ENCODE measurements around the gene AKAP11.

The AKAP11 gene

DNA sequence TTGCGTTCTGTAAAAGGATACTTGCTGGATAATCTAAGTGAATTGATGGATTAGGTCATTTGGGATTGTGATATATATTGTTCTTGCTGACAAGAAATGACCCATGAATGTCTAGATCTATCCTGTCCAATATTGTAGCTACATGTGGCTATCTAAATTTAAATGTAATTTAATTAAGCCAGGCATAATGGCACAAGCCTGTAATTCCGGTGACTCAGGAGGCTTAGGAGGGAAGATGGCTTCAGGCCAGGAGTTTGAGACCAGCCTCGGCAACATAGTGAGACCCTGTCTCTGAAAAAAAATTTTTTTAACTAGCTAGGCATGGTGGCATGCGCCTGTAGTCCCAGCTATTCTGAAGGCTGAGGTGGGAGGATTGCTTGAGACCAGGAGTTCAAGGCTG, 39.3 kb upstream of the AKAP11 start:
- FAIRE-seq (no peak), DNase-seq (ENCODE audit: insufficient read length, low spot score) (no peak)
- TF ChIP-seq, protein P1, sequence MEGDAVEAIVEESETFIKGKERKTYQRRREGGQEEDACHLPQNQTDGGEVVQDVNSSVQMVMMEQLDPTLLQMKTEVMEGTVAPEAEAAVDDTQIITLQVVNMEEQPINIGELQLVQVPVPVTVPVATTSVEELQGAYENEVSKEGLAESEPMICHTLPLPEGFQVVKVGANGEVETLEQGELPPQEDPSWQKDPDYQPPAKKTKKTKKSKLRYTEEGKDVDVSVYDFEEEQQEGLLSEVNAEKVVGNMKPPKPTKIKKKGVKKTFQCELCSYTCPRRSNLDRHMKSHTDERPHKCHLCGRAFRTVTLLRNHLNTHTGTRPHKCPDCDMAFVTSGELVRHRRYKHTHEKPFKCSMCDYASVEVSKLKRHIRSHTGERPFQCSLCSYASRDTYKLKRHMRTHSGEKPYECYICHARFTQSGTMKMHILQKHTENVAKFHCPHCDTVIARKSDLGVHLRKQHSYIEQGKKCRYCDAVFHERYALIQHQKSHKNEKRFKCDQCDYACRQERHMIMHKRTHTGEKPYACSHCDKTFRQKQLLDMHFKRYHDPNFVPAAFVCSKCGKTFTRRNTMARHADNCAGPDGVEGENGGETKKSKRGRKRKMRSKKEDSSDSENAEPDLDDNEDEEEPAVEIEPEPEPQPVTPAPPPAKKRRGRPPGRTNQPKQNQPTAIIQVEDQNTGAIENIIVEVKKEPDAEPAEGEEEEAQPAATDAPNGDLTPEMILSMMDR (IDR thresholded peaks at IDR 0.05; ENCODE audit: insufficient read depth, missing control alignments) = no peak

DNA sequence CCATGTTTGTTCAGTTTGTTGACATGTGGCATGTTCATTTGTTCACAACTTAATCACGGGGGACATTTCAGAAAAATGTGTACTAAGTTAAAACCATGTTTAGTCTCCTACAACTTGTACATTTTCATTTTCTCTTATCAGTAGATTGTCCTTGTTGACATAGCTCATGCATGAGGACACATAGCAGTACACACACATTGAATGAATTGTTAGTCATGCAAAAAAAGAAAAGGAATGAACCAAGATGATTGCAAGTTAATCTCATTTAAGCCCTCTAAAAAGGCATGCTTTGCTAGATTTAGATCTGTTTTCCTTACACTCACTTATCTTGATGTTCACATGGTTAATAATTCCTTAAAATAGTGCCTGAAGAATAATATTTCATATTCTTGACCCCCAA, 38.2 kb upstream of the AKAP11 start:
- no peak for DNase-seq (ENCODE audit: insufficient read length, low spot score)
- TF ChIP-seq, protein P1 (IDR thresholded peaks at IDR 0.05; ENCODE audit: insufficient read depth, missing control alignments) = no peak
- no peak for FAIRE-seq

DNA sequence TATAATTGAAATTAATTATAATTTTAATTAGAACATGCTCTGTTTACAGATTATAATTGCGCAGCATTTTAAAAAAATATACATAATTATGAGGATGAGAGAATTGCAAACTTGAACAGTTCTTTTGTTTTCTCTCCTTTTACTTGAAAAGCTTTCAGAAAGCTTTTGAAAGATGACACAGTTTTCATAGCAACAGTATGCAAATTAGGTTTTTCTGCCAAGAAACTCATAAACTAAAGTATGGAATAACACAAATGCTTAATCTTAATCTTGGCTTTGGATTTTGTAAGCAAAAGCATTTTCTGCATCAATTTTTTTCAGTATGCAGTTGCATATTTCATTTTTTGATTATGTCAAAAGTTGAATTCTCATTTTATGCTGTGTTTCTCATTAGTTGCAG, 32.8 kb upstream of the AKAP11 start:
- DNase-seq (ENCODE audit: insufficient read length, low spot score) (no peak), FAIRE-seq (no peak)
- TF ChIP-seq, protein P1 (IDR thresholded peaks at IDR 0.05; ENCODE audit: insufficient read depth, missing control alignments) = no peak

DNA sequence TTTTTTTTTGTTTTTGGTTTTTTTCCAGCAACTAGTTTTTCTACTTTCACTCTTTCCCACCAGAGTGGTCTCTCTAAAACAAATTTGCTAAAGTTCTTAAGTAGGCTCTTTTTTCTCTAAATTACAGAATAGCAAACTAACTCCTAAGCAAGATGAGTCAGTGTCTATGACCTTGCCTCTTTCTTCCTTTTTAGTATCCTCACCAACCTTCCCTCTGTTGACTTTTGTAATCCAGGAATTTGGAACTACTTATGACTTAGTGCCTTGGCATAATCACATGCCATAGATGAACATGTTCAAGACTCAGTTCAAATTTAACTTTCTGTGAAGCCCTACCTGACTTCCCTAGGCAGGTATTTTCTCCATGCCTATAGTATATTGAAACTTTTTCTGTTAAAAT, 32.3 kb upstream of the AKAP11 start:
- TF ChIP-seq, protein P1 (IDR thresholded peaks at IDR 0.05; ENCODE audit: insufficient read depth, missing control alignments) = no peak
- DNase-seq (ENCODE audit: insufficient read length, low spot score) = no peak
- FAIRE-seq = no peak

DNA sequence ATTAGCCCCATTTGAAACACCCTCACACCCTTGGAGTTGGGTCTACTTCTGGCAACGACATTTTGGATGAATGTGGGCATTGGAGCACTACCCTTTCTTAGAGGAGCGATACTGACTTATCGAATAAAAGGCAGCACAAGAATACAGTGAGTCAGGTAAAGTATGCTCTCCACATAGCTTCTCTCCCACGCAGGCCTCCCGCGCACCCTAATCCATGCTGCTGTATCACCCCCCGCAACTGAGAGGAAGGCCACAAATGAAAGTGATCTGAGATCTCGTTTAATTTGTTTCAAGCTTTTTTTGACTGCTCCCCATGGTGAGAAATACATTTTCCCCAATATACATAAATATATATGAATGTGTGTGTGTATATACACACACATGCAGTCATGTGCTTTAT, 25.4 kb upstream of the AKAP11 start:
- TF ChIP-seq, protein P1 (IDR thresholded peaks at IDR 0.05; ENCODE audit: insufficient read depth, missing control alignments) = no peak
- no peak for FAIRE-seq

DNA sequence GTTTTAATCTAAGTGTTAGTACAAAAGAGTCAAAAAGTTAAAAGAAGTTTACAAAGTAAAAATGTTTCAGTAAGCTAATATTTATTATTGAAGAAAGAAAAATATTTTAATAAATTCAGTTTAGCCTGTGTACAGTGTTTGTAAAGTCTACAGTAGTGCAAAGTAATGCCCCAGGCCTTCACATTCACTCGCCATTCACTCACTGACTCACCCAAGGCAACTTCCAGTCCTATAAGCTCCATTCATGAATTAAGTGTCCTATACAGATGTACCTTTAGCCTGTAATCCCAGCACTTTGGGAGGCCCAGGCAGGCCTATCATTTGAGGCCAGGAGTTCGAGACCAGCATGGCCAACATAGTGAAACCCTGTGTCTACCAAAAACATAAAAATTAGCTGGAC, 24.1 kb upstream of the AKAP11 start:
- TF ChIP-seq, protein P1 (IDR thresholded peaks at IDR 0.05; ENCODE audit: insufficient read depth, missing control alignments) = no peak
- DNase-seq (ENCODE audit: insufficient read length, low spot score) (no peak), FAIRE-seq (no peak)

More for the DNA sequence above, 25.4 kb upstream of the AKAP11 start:
- no peak for DNase-seq (ENCODE audit: insufficient read length, low spot score)

DNA sequence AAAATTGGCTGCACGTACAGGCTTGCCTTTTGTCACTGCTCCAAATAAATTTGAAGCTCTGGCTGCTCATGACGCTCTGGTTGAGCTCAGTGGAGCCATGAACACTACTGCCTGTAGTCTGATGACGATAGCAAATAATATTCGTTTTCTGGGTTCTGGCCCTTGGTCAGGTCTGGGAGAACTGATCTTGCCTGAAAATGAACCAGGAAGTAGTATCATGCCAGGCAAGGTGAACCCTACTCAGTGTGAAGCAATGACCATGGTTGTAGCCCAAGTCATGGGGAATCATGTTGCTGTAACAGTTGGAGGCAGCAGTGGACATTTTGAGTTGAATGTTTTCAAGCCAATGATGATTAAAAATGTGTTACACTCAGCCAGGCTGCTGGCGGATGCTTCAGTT, 16.1 kb upstream of the AKAP11 start:
- TF ChIP-seq, protein P1 (IDR thresholded peaks at IDR 0.05; ENCODE audit: insufficient read depth, missing control alignments) = no peak
- no peak for FAIRE-seq

More for the DNA sequence above, 16.1 kb upstream of the AKAP11 start:
- no peak for DNase-seq (ENCODE audit: insufficient read length, low spot score)

Data from D721Med (cell line).